Uterus (tissue), 4 donors: Measurements from ENCODE around the gene PTPN20. TPM values are rescaled to one million over a fixed set of nuclear protein-coding genes. Genes with fewer than 3 reads are reported as not detected.
A peak's percentile ranks its signal among the peaks of the same experiment; 100 is the strongest.

Experiments used
- DNase-seq, 2 donors: peaks; one replicate each; pipeline ENCODE4 v3.0.0-alpha.2; 2019 to 2020
- H3K27ac ChIP-seq, 2 donors: fragments of 200-600 bp; sonication (generic); 1 replicate in 1 of 2; 2 replicates in 1 of 2; pipeline ENCODE4 v1.5.1; 2016 to 2018
- H3K27me3 ChIP-seq, 2 donors: fragments of 200-600 bp; sonication (generic); one replicate each; pipeline ENCODE4 v1.5.1; 2018 to 2019; ENCODE audit warnings: control low read depth in 1 of 2
- H3K36me3 ChIP-seq, 2 donors: fragments of 200-600 bp; sonication (generic); one replicate each; pipeline ENCODE4 v1.5.1; 2019; ENCODE audit warnings: control low read depth in 1 of 2
- H3K4me1 ChIP-seq, 2 donors: fragments of 200-600 bp; sonication (generic); one replicate each; pipeline ENCODE4 v1.5.1; 2018 to 2019; ENCODE audit warnings: control low read depth in 1 of 2
- H3K4me3 ChIP-seq, 2 donors: fragments of 200-600 bp; sonication (generic); 1 replicate in 1 of 2; 2 replicates in 1 of 2; pipeline ENCODE4 v1.5.1; 2018 to 2019; ENCODE audit warnings: mild to moderate bottlenecking in 1 of 2
- H3K9me3 ChIP-seq, 2 donors: fragments of 200-600 bp; sonication (generic); one replicate each; pipeline ENCODE4 v1.5.1; 2019; ENCODE audit warnings: control low read depth in 1 of 2
- POLR2A ChIP-seq, 2 donors: fragments of 450-650 bp; IDR thresholded peaks; one replicate each; pipeline ENCODE4 v1.6.1; 2016; ENCODE audit warnings: antibody characterized with exemption in 2 of 2, mild to moderate bottlenecking in 1 of 2, moderate library complexity in 1 of 2
- intact Hi-C: fragments of 100-400 bp; cut with DNase I; formaldehyde crosslinking; loops from one replicate; pipeline ENCODE4 v1.15.1; 2023; ENCODE audit warnings: low total_unique reads
- total RNA-seq, 4 donors: library from RNA; depleted of rRNA in 3 of 4; stranded (reverse); fragments of >200 nt in 3 of 4; gene quantifications; one replicate each; pipeline versions ENCODE4 v1.1.0 to v1.2.4, GENCODE V29; 2014 to 2023
- TF ChIP-seq, protein P1 (sequence below), 4 experiments: fragments of 200-600 bp in 2 of 4; fragments of 450-650 bp in 2 of 4; sonication (generic) in 2 of 4; IDR thresholded peaks; one replicate each; pipeline ENCODE4 v1.5.1; 2016 to 2019; ENCODE audit warnings: antibody characterized with exemption in 4 of 4, mild to moderate bottlenecking in 2 of 4, moderate library complexity in 1 of 4
- donor health status: DM: yes; HTN: yes; CAD: no.

The PTPN20 gene
- total RNA-seq, 4 donors from 2014 or later: 3.5 to 12.6 (median 4.4) TPM; not detected in 1

DNA sequence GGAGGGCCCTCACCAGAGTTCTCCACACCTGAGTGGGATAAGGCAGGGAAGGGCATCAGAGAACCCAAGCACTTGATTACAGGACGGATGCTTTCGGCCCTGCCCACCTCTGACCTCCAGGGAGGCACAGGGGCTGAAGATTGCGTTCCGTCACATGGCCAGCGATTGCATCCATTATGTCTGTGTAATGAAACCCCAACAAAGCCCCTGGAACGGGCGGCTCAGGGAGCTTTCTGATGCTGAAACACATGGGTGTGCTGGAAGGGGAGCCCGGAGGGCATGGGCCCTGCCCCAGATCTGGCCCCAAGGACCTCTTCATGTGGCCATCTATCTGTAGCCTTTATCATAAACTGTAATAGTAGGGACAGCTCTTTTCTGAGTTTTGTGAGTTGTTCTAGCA lies 117.2 kb downstream of the PTPN20 start:
- Histone ChIP-seq H3K4me3 (no peak overlapping the region), H3K9me3 (no peaks in the 10 kb centered on the region), H3K27ac (no peak overlapping the region), H3K36me3 (no peaks in the 10 kb centered on the region), H3K4me1 (no peaks in the 10 kb centered on the region), H3K27me3 (no peaks in the 10 kb centered on the region)
- TF ChIP-seq, protein P1, sequence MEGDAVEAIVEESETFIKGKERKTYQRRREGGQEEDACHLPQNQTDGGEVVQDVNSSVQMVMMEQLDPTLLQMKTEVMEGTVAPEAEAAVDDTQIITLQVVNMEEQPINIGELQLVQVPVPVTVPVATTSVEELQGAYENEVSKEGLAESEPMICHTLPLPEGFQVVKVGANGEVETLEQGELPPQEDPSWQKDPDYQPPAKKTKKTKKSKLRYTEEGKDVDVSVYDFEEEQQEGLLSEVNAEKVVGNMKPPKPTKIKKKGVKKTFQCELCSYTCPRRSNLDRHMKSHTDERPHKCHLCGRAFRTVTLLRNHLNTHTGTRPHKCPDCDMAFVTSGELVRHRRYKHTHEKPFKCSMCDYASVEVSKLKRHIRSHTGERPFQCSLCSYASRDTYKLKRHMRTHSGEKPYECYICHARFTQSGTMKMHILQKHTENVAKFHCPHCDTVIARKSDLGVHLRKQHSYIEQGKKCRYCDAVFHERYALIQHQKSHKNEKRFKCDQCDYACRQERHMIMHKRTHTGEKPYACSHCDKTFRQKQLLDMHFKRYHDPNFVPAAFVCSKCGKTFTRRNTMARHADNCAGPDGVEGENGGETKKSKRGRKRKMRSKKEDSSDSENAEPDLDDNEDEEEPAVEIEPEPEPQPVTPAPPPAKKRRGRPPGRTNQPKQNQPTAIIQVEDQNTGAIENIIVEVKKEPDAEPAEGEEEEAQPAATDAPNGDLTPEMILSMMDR (IDR thresholded peaks at IDR 0.05): no peak
- TF ChIP-seq POLR2A (IDR thresholded peaks at IDR 0.05): no peak
- DNase-seq: peak in 1 of 2 donors; percentile 1
- intact Hi-C loops: no loop called here

DNA sequence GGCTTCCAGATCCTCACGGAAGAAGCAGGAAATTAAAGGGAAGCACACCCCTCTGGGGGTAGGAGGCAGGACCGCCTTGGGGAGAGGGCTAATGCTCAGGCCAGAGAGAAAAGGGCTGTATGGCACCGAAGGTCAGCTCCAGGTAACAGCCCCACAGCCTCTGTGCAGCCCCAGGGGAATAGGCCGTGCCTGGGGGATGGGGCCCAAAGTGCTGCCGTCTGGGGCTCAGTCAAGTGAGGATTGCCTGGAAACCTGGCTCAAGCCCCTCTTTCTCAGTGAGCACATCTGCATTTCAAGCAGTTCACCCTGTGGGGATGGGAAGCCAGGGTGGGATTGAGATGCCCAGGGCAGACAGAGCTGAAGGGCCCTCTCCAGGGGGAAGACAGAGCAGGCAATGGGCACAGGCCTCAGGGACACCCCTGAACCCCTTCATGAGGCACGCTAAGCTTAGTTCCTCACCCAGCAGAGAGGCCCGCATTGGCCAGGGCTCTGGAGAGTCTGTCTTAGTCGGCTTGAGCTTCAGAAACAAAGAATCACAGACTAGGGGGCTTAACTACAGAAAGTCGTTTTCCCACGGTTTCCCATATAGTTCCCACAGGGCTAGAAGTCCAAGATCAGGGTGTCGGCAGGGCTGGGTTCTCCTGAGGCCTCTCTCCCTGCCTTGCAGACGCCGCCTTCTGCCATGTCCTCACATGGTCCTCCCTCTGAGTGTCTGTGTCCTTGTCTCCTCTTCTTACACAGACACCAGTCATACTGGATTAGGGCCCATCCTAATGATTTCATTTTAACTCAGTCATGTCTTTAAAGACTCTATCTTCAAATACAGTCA lies 118.2 kb downstream of the PTPN20 start:
- no peaks in the 10 kb centered on the region for H3K9me3 ChIP-seq
- intact Hi-C loops: no loop called here
- DNase-seq: peak in 1 of 2 donors; percentile 5
- TF ChIP-seq, protein P1 (IDR thresholded peaks at IDR 0.05): no peak
- TF ChIP-seq POLR2A (IDR thresholded peaks at IDR 0.05): no peak
- no peak overlapping the region for H3K27ac ChIP-seq
- H3K36me3 ChIP-seq: no peaks in the 10 kb centered on the region
- no peak overlapping the region for H3K4me3 ChIP-seq
- no peaks in the 10 kb centered on the region for H3K27me3 ChIP-seq
- H3K4me1 ChIP-seq: no peaks in the 10 kb centered on the region

DNA sequence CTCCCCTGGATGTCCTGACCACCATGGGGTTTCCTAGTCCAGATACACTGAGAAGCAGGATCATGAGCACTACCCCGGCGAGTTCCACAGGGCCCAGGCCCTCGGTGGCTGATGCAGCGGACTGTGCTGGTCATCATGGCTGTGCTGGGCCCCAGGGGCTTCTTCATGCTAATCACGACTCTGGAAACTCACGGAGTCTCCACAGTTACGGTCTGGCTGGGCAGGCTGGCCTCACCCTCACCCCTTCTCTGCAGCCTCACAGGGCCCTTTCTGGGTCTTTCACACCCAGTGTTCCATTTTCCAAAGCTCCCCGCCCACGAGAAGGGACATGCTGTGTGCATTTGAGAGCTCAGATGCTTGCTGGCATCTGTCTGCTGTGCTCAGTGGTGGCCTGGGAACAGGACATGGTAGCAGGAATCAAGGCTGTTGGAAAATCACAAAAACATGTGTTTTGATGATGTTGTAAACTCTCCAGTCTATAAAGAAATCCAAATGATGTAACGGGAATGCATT lies 119.0 kb downstream of the PTPN20 start:
- Histone ChIP-seq H3K9me3 (no peaks in the 10 kb centered on the region), H3K27me3 (no peaks in the 10 kb centered on the region), H3K36me3 (no peaks in the 10 kb centered on the region), H3K4me3 (no peak overlapping the region), H3K4me1 (no peaks in the 10 kb centered on the region), H3K27ac (no peak overlapping the region)
- peak in 1 of 2 donors; percentile 9 for DNase-seq
- intact Hi-C loops: no loop called here
- TF ChIP-seq POLR2A (IDR thresholded peaks at IDR 0.05): no peak
- TF ChIP-seq, protein P1 (IDR thresholded peaks at IDR 0.05): no peak

DNA sequence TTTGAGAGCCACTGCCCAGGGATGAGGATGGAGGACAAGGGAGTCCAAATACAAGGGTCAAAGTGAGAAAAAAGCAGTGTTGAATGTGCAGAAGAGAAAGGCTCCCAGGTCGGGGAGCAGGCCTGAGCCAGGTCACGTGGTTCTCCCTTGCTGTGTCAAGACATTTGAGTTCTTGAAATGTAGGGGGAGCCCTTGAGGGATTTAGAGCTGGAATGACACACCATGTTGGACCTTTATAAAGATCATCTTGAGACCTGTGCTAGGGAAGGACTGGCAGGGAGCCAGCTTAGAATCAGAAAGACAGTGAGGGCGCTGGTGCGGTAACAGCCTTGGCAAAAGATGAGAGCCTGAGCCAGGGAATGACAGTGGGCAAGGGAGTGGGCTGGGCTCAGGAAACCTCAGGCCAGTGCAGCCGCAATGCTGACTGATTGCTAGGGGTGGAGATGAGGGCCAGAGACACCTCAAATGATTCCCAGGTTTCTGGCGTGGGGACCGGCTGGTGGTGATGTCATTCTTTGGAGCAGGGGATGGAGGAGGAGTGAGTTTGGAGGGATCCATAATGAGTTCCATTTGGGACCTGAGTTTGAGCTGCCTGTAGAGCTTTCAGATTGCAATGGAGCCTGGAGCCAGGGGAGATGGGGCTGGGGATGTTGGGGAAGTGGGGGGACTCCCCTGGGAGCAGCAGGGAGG lies 120.1 kb downstream of the PTPN20 start:
- Histone ChIP-seq H3K36me3 (no peaks in the 10 kb centered on the region), H3K27me3 (no peaks in the 10 kb centered on the region), H3K27ac (no peak overlapping the region), H3K4me1 (no peaks in the 10 kb centered on the region), H3K4me3 (no peak overlapping the region), H3K9me3 (no peaks in the 10 kb centered on the region)
- intact Hi-C loops: no loop called here
- TF ChIP-seq POLR2A (IDR thresholded peaks at IDR 0.05): no peak
- TF ChIP-seq, protein P1 (IDR thresholded peaks at IDR 0.05): no peak
- peak in 1 of 2 donors; percentile 52 for DNase-seq
